Muscle of leg (tissue), 11 donors: ENCODE data around the gene SOS1. TPM values are rescaled to one million over a fixed set of nuclear protein-coding genes. Genes with fewer than 3 reads are reported as not detected.
A peak's percentile ranks its signal among the peaks of the same experiment; 100 is the strongest.
"Not testable (repeated sequence)": the region's sequence is repeated elsewhere in the genome, so short reads cannot be mapped to it uniquely, and the experiment has no call there.

ENCODE experiments used
- DNase-seq: peaks from one replicate; pipeline ENCODE4 v3.0.0; 2013
- H3K27ac ChIP-seq: one replicate; pipeline ENCODE4 v1.5.1; 2013; ENCODE audit warnings: mild to moderate bottlenecking, low read length, control low read depth
- H3K27me3 ChIP-seq: one replicate; pipeline ENCODE4 v1.6.1; 2013; ENCODE audit warnings: low read length; ENCODE audit not compliant: control insufficient read depth, insufficient read depth
- H3K36me3 ChIP-seq: one replicate; pipeline ENCODE4 v1.6.1; 2013; ENCODE audit warnings: low read length; ENCODE audit not compliant: control insufficient read depth, insufficient read depth
- H3K4me1 ChIP-seq: one replicate; pipeline ENCODE4 v1.6.1; 2013; ENCODE audit warnings: low read length; ENCODE audit not compliant: control insufficient read depth, insufficient read depth
- H3K4me3 ChIP-seq: one replicate; pipeline ENCODE4 v1.5.1; 2013; ENCODE audit warnings: low read length, control low read depth
- H3K9me3 ChIP-seq: replicated peaks from 2 replicates; pipeline ENCODE4 v1.6.1; 2013; ENCODE audit warnings: low read depth, low read length; ENCODE audit not compliant: control insufficient read depth
- WGBS: methylation state at CpG from one replicate; pipeline ENCODE4 v1.1.5; 2013; ENCODE audit warnings: missing lambda C conversion rate; ENCODE audit not compliant: insufficient coverage; 5-methylcytosine and 5-hydroxymethylcytosine counted together
- polyA plus RNA-seq, 8 donors: library from polyadenylated mRNA; unstranded; fragments of 120-200 nt; gene quantifications; one replicate each; pipeline versions ENCODE4 v1.2.1 to v1.2.3, GENCODE V29; 2013; ENCODE audit warnings: inconsistent platforms in 1 of 8, low replicate concordance in 1 of 8; ENCODE audit not compliant: insufficient read length in 8 of 8, insufficient read depth in 1 of 8
- total RNA-seq: library from RNA; stranded (reverse); fragments of 120-200 nt; gene quantifications from one replicate; pipeline ENCODE4 v1.2.4, GENCODE V29; 2013

SOS1 gene
- total and polyA plus RNA-seq, 9 donors: 18.5 to 33.8 (median 24.9) TPM

- Histone ChIP-seq H3K4me3 (no peak overlapping the region), H3K27ac (no peak overlapping the region), H3K9me3 (no peaks in the 10 kb centered on the region), H3K4me1 (no peaks in the 10 kb centered on the region), H3K36me3 (no peaks in the 10 kb centered on the region), H3K27me3 (no peaks in the 10 kb centered on the region)
- peak; percentile 73 for DNase-seq
- WGBS: no CpG with 5 or more reads among the region's 1 CpG
These were observed 32.5 kb upstream of the SOS1 start for GRCh38 chr2:39153312-39153711.

DNA sequence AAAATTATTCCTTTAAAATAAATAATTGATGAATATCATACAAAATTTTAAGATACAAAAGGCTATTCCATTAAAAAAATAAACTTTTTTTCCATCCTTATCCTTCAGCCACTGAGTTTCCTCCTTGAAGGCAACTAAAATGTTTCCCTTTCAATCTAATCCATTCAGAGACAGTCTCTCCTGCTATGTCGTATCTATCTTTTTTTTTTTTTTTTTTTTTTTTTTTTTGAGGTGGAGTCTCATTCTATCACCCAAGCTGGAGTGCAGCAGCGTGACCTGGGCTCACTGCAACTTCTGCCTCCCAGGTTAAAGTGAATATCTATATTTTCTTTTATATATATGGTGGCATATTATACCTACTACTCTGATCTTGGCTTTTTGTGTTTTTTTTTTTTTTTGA, 31.7 kb upstream of the SOS1 start:
- Histone ChIP-seq H3K27ac (no peak overlapping the region), H3K9me3 (no peaks in the 10 kb centered on the region), H3K27me3 (no peaks in the 10 kb centered on the region), H3K4me3 (no peak overlapping the region), H3K4me1 (no peaks in the 10 kb centered on the region), H3K36me3 (no peaks in the 10 kb centered on the region)
- no peak for DNase-seq
- WGBS: no CpG with 5 or more reads among the region's 2 CpGs

GRCh38 chr2:39150890-39151497, 30.1 kb upstream of the SOS1 start:
- H3K4me1 ChIP-seq: no peaks in the 10 kb centered on the region
- WGBS: 80% methylated on average over 1 of the region's 9 CpGs
- peak; percentile 47 for DNase-seq

GRCh38 chr2:39150102-39150562, 29.3 kb upstream of the SOS1 start:
- no peaks in the 10 kb centered on the region for H3K27me3 ChIP-seq
- no peak overlapping the region for H3K27ac ChIP-seq
- H3K4me3 ChIP-seq: no peak overlapping the region
- no peaks in the 10 kb centered on the region for H3K4me1 ChIP-seq
- no peaks in the 10 kb centered on the region for H3K9me3 ChIP-seq
- DNase-seq: no peak
- 97% methylated on average over 4 of the region's 6 CpGs for WGBS
- H3K36me3 ChIP-seq: no peaks in the 10 kb centered on the region

More at GRCh38 chr2:39150890-39151497, 30.1 kb upstream of the SOS1 start:
- no peak overlapping the region for H3K27ac ChIP-seq
- no peaks in the 10 kb centered on the region for H3K36me3 ChIP-seq
- H3K9me3 ChIP-seq: no peaks in the 10 kb centered on the region
- no peaks in the 10 kb centered on the region for H3K27me3 ChIP-seq
- H3K4me3 ChIP-seq: no peak overlapping the region

DNA sequence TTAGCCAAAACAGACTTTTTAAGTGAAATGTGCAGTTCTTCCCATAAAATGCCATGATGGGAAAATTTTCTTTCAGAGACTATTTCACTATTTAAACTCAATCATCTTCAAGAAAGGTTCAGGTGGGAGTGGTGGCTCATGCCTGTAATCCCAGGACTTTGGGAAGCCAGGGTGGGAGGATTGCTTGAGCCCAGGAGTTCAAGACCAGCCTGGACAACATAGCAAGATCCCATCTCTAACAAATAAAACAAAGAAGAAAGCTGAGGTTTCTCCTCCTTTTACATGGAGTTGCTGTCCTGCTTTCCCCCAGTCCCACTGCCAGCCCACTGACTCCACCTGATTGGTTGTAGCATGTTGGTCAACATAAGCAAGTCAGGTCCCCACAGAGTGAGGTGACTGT, 25.8 kb upstream of the SOS1 start:
- Histone ChIP-seq H3K4me1 (peaks cover 4% of the 10 kb centered on the region), H3K27ac (no peak overlapping the region), H3K27me3 (no peaks in the 10 kb centered on the region), H3K9me3 (no peaks in the 10 kb centered on the region), H3K36me3 (no peaks in the 10 kb centered on the region), H3K4me3 (no peak overlapping the region)
- DNase-seq: no peak

DNA sequence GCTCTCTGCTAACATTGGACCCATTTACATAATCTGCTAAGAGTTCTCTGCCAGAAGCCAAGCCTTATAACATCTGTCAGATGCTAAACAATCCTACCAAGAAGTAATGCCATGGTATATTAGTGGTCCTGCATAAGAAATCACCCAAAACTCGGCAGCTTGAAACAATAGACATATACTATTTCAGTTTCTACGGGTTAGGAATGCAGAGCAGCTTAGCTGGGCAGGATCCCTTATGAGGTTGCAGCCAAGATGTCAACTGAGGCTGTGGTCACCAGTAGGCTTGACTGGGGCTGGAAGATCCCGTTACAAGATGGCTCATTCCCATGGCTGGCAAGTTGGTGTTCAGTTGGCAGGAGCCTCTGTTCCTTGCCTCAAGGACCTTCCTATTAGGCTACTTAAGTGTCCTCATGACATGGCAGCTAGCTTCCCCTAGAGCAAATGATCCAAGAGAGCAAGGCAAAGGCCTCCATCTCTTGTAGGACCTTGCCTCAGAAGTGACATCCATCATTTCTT, 25.1 kb upstream of the SOS1 start:
- no CpG with 5 or more reads among the region's 3 CpGs for WGBS
- no peak for DNase-seq
- H3K27me3 ChIP-seq: no peaks in the 10 kb centered on the region
- H3K27ac ChIP-seq: no peak overlapping the region
- H3K4me1 ChIP-seq: peaks cover 8% of the 10 kb centered on the region
- H3K9me3 ChIP-seq: no peaks in the 10 kb centered on the region
- no peak overlapping the region for H3K4me3 ChIP-seq
- no peaks in the 10 kb centered on the region for H3K36me3 ChIP-seq

GRCh38 chr2:39144416-39144815, 23.6 kb upstream of the SOS1 start:
- H3K36me3 ChIP-seq: no peaks in the 10 kb centered on the region
- no peak for DNase-seq
- WGBS: no CpG with 5 or more reads among the region's 5 CpGs
- peaks cover 8% of the 10 kb centered on the region for H3K4me1 ChIP-seq
- no peaks in the 10 kb centered on the region for H3K27me3 ChIP-seq
- no peaks in the 10 kb centered on the region for H3K9me3 ChIP-seq
- no peak overlapping the region for H3K27ac ChIP-seq
- H3K4me3 ChIP-seq: no peak overlapping the region

DNA sequence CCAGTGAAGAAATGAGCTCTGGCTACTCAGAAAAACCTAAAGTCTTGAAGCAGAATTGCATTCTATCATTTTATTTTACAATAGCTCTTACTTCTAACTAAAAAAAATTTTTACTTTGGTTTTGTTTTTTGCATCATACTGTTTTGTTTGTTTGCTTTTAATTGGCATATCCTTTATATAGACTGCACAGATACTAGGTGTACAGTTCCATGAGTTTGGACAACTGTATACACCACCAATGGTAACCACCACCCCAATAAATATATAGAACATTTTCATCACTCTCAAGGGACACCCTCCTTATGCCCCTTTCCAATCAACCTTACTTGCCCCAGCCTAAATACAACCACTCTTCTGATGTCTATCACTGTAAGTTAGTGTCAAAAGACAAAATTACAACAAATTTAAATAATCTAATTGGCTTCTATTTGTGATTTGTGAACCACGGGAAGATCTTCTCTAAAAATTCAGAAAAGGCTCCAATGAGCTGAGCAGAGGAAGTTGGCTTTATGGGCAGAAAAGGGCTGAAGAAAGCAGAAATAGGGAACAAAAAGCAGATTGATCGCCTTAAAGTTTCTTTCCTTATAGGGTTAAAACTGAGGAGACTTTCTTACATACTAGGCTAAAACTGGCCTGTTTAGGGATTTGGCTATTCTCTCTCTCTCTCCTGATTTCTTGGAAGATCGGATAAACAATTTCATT, 22.2 kb upstream of the SOS1 start:
- Histone ChIP-seq H3K4me3 (no peak overlapping the region), H3K27me3 (no peaks in the 10 kb centered on the region), H3K27ac (no peak overlapping the region), H3K36me3 (no peaks in the 10 kb centered on the region), H3K4me1 (peaks cover 8% of the 10 kb centered on the region), H3K9me3 (no peaks in the 10 kb centered on the region)
- no CpG with 5 or more reads among the region's 3 CpGs for WGBS
- DNase-seq: no peak

DNA sequence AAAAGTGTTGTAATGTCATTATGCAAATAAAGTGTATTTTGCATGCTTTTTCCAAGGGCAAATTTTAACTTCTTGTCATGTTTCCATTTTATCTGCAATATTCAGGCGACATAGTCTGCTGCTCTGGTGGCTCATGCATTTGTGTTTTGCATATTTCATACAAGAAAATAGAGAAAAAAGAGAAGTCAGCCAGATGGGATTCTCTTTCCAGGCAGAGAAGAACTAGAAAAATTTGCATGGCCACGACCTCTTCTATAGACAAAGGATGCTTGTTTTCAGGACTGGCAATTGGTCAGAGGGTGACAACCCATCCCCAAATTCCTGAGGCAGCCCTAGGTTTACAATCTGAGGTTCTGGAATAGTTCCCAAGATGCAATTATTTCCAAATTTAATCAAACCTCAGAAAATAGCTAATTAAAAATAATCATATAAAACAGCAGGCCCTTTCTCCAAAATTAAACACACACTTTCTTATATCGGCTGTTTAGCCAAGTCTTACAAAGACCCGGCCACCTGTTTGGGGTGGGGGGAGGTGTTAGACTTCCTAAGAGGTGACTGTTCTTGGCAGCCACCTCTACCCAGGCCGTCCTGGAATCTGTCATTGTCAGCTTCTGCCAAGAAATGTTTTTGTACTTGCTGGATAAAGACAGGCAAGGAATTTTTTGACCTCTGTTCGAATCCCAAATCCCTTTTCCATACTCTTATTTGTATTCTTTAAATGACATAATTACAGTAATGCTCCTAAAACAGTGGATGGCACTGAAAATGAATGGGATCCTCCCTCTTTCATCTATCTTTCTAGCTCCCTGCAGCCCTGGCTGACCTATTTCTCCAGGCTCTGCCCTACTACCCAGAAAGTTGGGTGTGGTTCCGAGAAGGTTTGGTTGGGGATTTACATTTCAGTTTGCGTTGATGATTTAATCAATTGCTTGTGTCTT, 20.8 kb upstream of the SOS1 start:
- Histone ChIP-seq H3K27ac (peak overlapping the region; percentile 65), H3K36me3 (no peaks in the 10 kb centered on the region), H3K4me1 (peaks cover 8% of the 10 kb centered on the region), H3K27me3 (no peaks in the 10 kb centered on the region), H3K9me3 (no peaks in the 10 kb centered on the region), H3K4me3 (no peak overlapping the region)
- WGBS: no CpG with 5 or more reads among the region's 8 CpGs
- DNase-seq: peak; percentile 69

- not testable (repeated sequence) for H3K27me3 ChIP-seq, H3K27ac ChIP-seq, H3K36me3 ChIP-seq, H3K4me3 ChIP-seq, H3K9me3 ChIP-seq, H3K4me1 ChIP-seq, DNase-seq
- WGBS: no CpG with 5 or more reads among the region's 7 CpGs
These were observed 20.1 kb upstream of the SOS1 start for GRCh38 chr2:39140948-39141333.
